ENCODE measurements around the gene GHR. TPM values are rescaled to one million over a fixed set of nuclear protein-coding genes. Genes with fewer than 3 reads are reported as not detected.

The GHR gene
- polyA plus RNA-seq, 1 donor from 2014 or later = 0.31 TPM

GRCh38 chr5:42614509-42614908 is 191.3 kb downstream of the GHR start:
- Histone ChIP-seq H3K9me2 (ENCODE audit: insufficient read depth, low read length) (no peaks in the 10 kb centered on the region), H3K27me3 (ENCODE audit: insufficient read depth, low read depth, low read length) (no peaks in the 10 kb centered on the region), H4K20me1 (ENCODE audit: insufficient read depth) (no peaks in the 10 kb centered on the region), H3F3A (ENCODE audit: insufficient read depth, low read length, poor library complexity, severe bottlenecking) (no peaks in the 10 kb centered on the region), H3K36me3 (ENCODE audit: insufficient read depth, low read length) (no peaks in the 10 kb centered on the region), H2AFZ (ENCODE audit: low read depth, low read length) (no peak overlapping the region), H3K79me2 (replicated peaks; ENCODE audit: insufficient read depth, low read length) (no peaks in the 10 kb centered on the region), H3K9me3 (ENCODE audit: low read length) (no peaks in the 10 kb centered on the region), H3K27ac (ENCODE audit: low read length) (no peak overlapping the region), H3K9ac (ENCODE audit: low read length) (no peak overlapping the region), H3K4me3 (ENCODE audit: low read length) (no peak overlapping the region), H3K4me2 (ENCODE audit: low read length) (no peak overlapping the region)
- TF ChIP-seq MXI1 (conservative IDR thresholded peaks at IDR 0.05; ENCODE audit: poor library complexity, severe bottlenecking) (no peak), CTCF (IDR thresholded peaks at IDR 0.05; ENCODE audit: poor library complexity, severe bottlenecking) (no peak), EZH2 (IDR thresholded peaks at IDR 0.05; ENCODE audit: borderline replicate concordance, insufficient read depth, low read length, poor library complexity, severe bottlenecking) (no peak), EP300 (conservative IDR thresholded peaks at IDR 0.05; ENCODE audit: poor library complexity, severe bottlenecking) (no peak), TAF1 (IDR thresholded peaks at IDR 0.05; ENCODE audit: low read depth) (no peak), REST (IDR thresholded peaks at IDR 0.05; ENCODE audit: borderline replicate concordance) (no peak), SMC3 (conservative IDR thresholded peaks at IDR 0.05; ENCODE audit: poor library complexity) (no peak), RAD21 (conservative IDR thresholded peaks at IDR 0.05) (no peak), POLR2AphosphoS5 (IDR thresholded peaks at IDR 0.05) (no peak)

GRCh38 chr5:42620579-42621216 is 197.5 kb downstream of the GHR start:
- Histone ChIP-seq H3K4me2 (ENCODE audit: low read length) (no peak overlapping the region), H3K27me3 (ENCODE audit: insufficient read depth, low read depth, low read length) (no peaks in the 10 kb centered on the region), H3K9ac (ENCODE audit: low read length) (no peak overlapping the region), H3K27ac (ENCODE audit: low read length) (no peak overlapping the region), H3K36me3 (ENCODE audit: insufficient read depth, low read length) (no peaks in the 10 kb centered on the region), H4K20me1 (ENCODE audit: insufficient read depth) (no peaks in the 10 kb centered on the region), H3K9me3 (ENCODE audit: low read length) (no peaks in the 10 kb centered on the region), H3K79me2 (replicated peaks; ENCODE audit: insufficient read depth, low read length) (no peaks in the 10 kb centered on the region), H2AFZ (ENCODE audit: low read depth, low read length) (no peak overlapping the region), H3K9me2 (ENCODE audit: insufficient read depth, low read length) (no peaks in the 10 kb centered on the region), H3F3A (ENCODE audit: insufficient read depth, low read length, poor library complexity, severe bottlenecking) (no peaks in the 10 kb centered on the region), H3K4me3 (ENCODE audit: low read length) (no peak overlapping the region)
- no peak for TF ChIP-seq EZH2 (IDR thresholded peaks at IDR 0.05; ENCODE audit: borderline replicate concordance, insufficient read depth, low read length, poor library complexity, severe bottlenecking)
- no peak for TF ChIP-seq EP300 (conservative IDR thresholded peaks at IDR 0.05; ENCODE audit: poor library complexity, severe bottlenecking)
- TF ChIP-seq REST (IDR thresholded peaks at IDR 0.05; ENCODE audit: borderline replicate concordance) = no peak
- TF ChIP-seq RAD21 (conservative IDR thresholded peaks at IDR 0.05) = no peak
- no peak for TF ChIP-seq SMC3 (conservative IDR thresholded peaks at IDR 0.05; ENCODE audit: poor library complexity)
- TF ChIP-seq MXI1 (conservative IDR thresholded peaks at IDR 0.05; ENCODE audit: poor library complexity, severe bottlenecking) = no peak
- TF ChIP-seq CTCF (IDR thresholded peaks at IDR 0.05; ENCODE audit: poor library complexity, severe bottlenecking) = no peak
- TF ChIP-seq POLR2AphosphoS5 (IDR thresholded peaks at IDR 0.05) = no peak
- no peak for TF ChIP-seq TAF1 (IDR thresholded peaks at IDR 0.05; ENCODE audit: low read depth)

Data from neural cell (in vitro differentiated cells).